ENCODE measurements around the gene HPS6. TPM values are rescaled to one million over a fixed set of nuclear protein-coding genes. Genes with fewer than 3 reads are reported as not detected.

HPS6 gene
- total RNA-seq, 1 experiment from 2014 or later, result 44.0 TPM

- Histone ChIP-seq H3K4me3 (no peak overlapping the region), H3K9me3 (replicated peaks) (no peaks in the 10 kb centered on the region), H3K36me3 (peaks cover 12% of the 10 kb centered on the region), H3K4me1 (replicated peaks) (peaks cover 82% of the 10 kb centered on the region), H3K27me3 (replicated peaks) (no peaks in the 10 kb centered on the region), H3K27ac (no peak overlapping the region)
- no peak for DNase-seq (ENCODE audit: low read depth in 1 of 2, low spot score in 2 of 2)
These were observed 51.5 kb downstream of the HPS6 start for GRCh38 chr10:102116656-102117055.

Other genes with a start within 250 kb of the HPS6 start
- 65.6 and 69.3 TPM in 2 replicates for gene OGA, start 246.9 kb upstream of the HPS6 start, total RNA-seq (2014; rRNA removed; shearing (Covaris generic))
- gene KCNIP2, start 221.5 kb upstream of the HPS6 start, total RNA-seq (2014; rRNA removed; shearing (Covaris generic)), result 0.58 TPM in 1 of 2 replicates, not detected in the other
- gene ARMH3, start 9.2 kb upstream of the HPS6 start, total RNA-seq (2014; rRNA removed; shearing (Covaris generic)), result 2.7 and 8.2 TPM in 2 replicates
- 22.5 and 29.0 TPM in 2 replicates for gene LDB1, start 55.0 kb downstream of the HPS6 start, total RNA-seq (2014; rRNA removed; shearing (Covaris generic))
- gene PPRC1, start 67.7 kb downstream of the HPS6 start, total RNA-seq (2014; rRNA removed; shearing (Covaris generic)), result 17.8 and 18.2 TPM in 2 replicates
- gene NOLC1, start 87.0 kb downstream of the HPS6 start, total RNA-seq (2014; rRNA removed; shearing (Covaris generic)), result 60.1 and 60.2 TPM in 2 replicates
- gene ELOVL3, start 160.9 kb downstream of the HPS6 start, total RNA-seq (2014; rRNA removed; shearing (Covaris generic)), result not detected in 2 replicates
- gene PITX3, start 176.2 kb downstream of the HPS6 start, total RNA-seq (2014; rRNA removed; shearing (Covaris generic)), result not detected in 2 replicates
- 23.3 and 36.3 TPM in 2 replicates for gene GBF1, start 180.2 kb downstream of the HPS6 start, total RNA-seq (2014; rRNA removed; shearing (Covaris generic))

Data from SJSA1 (cell line).